ENCODE results near the gene SFMBT2.
A peak's percentile ranks its signal among the peaks of the same experiment; 100 is the strongest.

Gene SFMBT2

GRCh38 chr10:7417807-7418206 lies 7.0 kb upstream of the SFMBT2 start:
- H3K4me1 ChIP-seq (ENCODE audit: insufficient read depth, low read length) = no peaks in the 10 kb centered on the region
- no peaks in the 10 kb centered on the region for H3K36me3 ChIP-seq (ENCODE audit: insufficient read depth, low read length)
- H2AFZ ChIP-seq (ENCODE audit: low read depth, low read length) = no peak overlapping the region
- peaks cover 4% of the 10 kb centered on the region for H3K9me3 ChIP-seq (ENCODE audit: low read length)
- H3K4me3 ChIP-seq (ENCODE audit: low read length) = no peak overlapping the region
- H3K27me3 ChIP-seq (ENCODE audit: insufficient read depth, low read length) = peaks cover 34% of the 10 kb centered on the region

DNA sequence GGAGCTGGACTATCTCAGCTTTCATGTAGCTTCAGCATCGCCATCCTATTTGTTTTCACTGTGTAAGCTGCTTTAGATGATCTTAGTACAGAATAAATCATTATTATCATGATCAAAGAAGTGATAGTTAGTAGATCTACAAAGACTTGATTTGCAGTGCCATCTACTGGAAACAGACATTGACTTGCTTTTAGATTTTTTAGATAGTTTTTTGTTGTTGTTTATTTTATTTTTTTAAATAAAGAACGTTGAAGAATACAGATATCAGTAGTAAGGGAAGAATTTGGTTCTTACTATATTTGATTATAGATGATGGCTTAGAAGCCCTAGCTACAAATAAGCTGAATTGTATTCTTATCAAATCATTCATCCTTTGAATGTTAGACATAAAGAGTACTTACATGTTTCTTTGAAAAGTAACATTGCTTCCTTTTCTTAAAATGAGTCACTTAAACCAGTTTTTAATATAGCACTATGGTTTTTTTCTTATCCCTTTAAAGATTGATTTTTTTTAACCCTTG lies 6.3 kb upstream of the SFMBT2 start:
- H3K4me1 ChIP-seq (ENCODE audit: insufficient read depth, low read length) = no peaks in the 10 kb centered on the region
- peaks cover 40% of the 10 kb centered on the region for H3K27me3 ChIP-seq (ENCODE audit: insufficient read depth, low read length)
- H2AFZ ChIP-seq (ENCODE audit: low read depth, low read length) = no peak overlapping the region
- peaks cover 4% of the 10 kb centered on the region for H3K9me3 ChIP-seq (ENCODE audit: low read length)
- H3K36me3 ChIP-seq (ENCODE audit: insufficient read depth, low read length) = no peaks in the 10 kb centered on the region
- H3K4me3 ChIP-seq (ENCODE audit: low read length) = no peak overlapping the region

GRCh38 chr10:7414766-7415165 lies 3.9 kb upstream of the SFMBT2 start:
- Histone ChIP-seq H3K9me3 (ENCODE audit: low read length) (peaks cover under 1% of the 10 kb centered on the region), H3K27me3 (ENCODE audit: insufficient read depth, low read length) (peaks cover 46% of the 10 kb centered on the region)

GRCh38 chr10:7412928-7413282 lies 2.1 kb upstream of the SFMBT2 start:
- Histone ChIP-seq H3K4me3 (ENCODE audit: low read length) (no peak overlapping the region), H3K36me3 (ENCODE audit: insufficient read depth, low read length) (no peaks in the 10 kb centered on the region), H3K4me1 (ENCODE audit: insufficient read depth, low read length) (peaks cover 13% of the 10 kb centered on the region), H3K27me3 (ENCODE audit: insufficient read depth, low read length) (peaks cover 53% of the 10 kb centered on the region), H2AFZ (ENCODE audit: low read depth, low read length) (no peak overlapping the region), H3K9me3 (ENCODE audit: low read length) (no peaks in the 10 kb centered on the region)

More at GRCh38 chr10:7414766-7415165, 3.9 kb upstream of the SFMBT2 start:
- Histone ChIP-seq H3K4me1 (ENCODE audit: insufficient read depth, low read length) (no peaks in the 10 kb centered on the region), H3K36me3 (ENCODE audit: insufficient read depth, low read length) (no peaks in the 10 kb centered on the region), H3K4me3 (ENCODE audit: low read length) (no peak overlapping the region), H2AFZ (ENCODE audit: low read depth, low read length) (no peak overlapping the region)

DNA sequence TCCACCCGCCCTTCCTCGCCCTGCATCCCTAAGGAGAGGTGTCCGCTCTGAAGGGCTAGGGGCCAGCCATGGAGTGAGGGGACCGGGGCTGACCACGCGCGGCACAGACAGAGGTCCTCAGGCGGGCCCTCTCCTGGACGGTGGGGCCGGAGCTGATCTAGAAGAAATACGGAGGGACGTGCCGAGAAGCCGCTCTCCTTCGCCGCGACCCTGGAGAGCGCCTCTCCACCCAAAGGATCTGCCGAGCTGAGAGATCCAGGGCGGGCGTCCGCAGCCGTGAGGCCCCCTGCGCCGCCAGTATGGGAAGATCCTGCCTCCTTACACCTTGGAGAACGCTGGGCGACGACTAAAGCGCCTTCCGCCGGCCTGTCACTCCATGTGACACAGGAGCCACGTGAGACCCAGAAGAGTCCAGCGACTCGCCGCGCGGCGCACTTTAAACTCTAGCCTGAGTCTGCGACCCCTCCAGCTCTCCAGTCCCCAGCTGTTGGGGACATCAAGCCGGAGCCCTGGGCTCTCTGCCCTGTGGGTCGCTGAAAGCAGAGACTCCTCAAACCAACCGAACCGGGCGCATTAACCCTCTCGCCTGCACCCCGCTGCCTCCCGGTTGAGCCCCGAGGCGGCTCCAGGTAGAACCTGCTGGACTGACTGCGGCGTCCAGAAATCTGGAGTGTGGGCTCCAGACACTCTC lies 1.5 kb upstream of the SFMBT2 start:
- Histone ChIP-seq H3K4me3 (ENCODE audit: low read length) (no peak overlapping the region), H3K9me3 (ENCODE audit: low read length) (peaks cover under 1% of the 10 kb centered on the region), H3K27me3 (ENCODE audit: insufficient read depth, low read length) (peaks cover 57% of the 10 kb centered on the region)

DNA sequence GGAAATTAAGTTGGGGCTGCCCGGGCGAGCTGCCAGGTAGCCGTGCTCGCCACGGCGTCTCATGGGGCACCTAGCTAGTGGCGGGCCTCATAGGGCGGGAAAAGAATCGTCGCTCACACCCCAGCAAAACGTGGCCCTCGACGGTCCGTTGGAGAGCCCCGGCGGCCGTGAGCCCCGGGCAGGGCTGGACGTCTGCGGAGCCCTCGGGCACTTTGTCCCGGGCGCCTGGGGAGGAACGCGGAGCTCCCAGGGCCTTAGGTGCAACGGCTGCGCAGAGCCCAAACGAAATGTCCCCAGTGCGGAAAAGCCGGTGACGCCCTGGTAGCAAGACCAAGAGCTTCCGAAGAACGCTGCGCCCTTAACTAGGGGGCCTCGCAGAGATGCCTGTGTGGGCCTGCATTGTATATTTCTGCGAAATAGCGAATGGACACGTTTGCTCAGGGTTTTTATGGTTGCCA lies 866 bp upstream of the SFMBT2 start:
- Histone ChIP-seq H3K36me3 (ENCODE audit: insufficient read depth, low read length) (no peaks in the 10 kb centered on the region), H3K9me3 (ENCODE audit: low read length) (peaks cover 4% of the 10 kb centered on the region), H2AFZ (ENCODE audit: low read depth, low read length) (no peak overlapping the region), H3K27me3 (ENCODE audit: insufficient read depth, low read length) (peaks cover 61% of the 10 kb centered on the region), H3K4me1 (ENCODE audit: insufficient read depth, low read length) (peaks cover 15% of the 10 kb centered on the region), H3K4me3 (ENCODE audit: low read length) (no peak overlapping the region)

More for the DNA sequence above, 1.5 kb upstream of the SFMBT2 start:
- Histone ChIP-seq H3K4me1 (ENCODE audit: insufficient read depth, low read length) (peaks cover 15% of the 10 kb centered on the region), H3K36me3 (ENCODE audit: insufficient read depth, low read length) (no peaks in the 10 kb centered on the region), H2AFZ (ENCODE audit: low read depth, low read length) (peak overlapping the region; percentile 17)

GRCh38 chr10:7410301-7410861 lies 453 bp downstream of the SFMBT2 start:
- Histone ChIP-seq H3K4me3 (ENCODE audit: low read length) (peak overlapping the region; percentile 89), H2AFZ (ENCODE audit: low read depth, low read length) (peak overlapping the region; percentile 92), H3K4me1 (ENCODE audit: insufficient read depth, low read length) (peaks cover 15% of the 10 kb centered on the region), H3K36me3 (ENCODE audit: insufficient read depth, low read length) (no peaks in the 10 kb centered on the region), H3K27me3 (ENCODE audit: insufficient read depth, low read length) (peaks cover 54% of the 10 kb centered on the region), H3K9me3 (ENCODE audit: low read length) (peaks cover 4% of the 10 kb centered on the region)

- Histone ChIP-seq H3K4me1 (ENCODE audit: insufficient read depth, low read length) (peaks cover 15% of the 10 kb centered on the region), H3K4me3 (ENCODE audit: low read length) (peak overlapping the region; percentile 89), H2AFZ (ENCODE audit: low read depth, low read length) (peak overlapping the region; percentile 92), H3K9me3 (ENCODE audit: low read length) (peaks cover 4% of the 10 kb centered on the region), H3K27me3 (ENCODE audit: insufficient read depth, low read length) (peaks cover 52% of the 10 kb centered on the region), H3K36me3 (ENCODE audit: insufficient read depth, low read length) (no peaks in the 10 kb centered on the region)
Observed at GRCh38 chr10:7409732-7410168, 1.1 kb downstream of the SFMBT2 start.

GRCh38 chr10:7409045-7409731 lies 1.6 kb downstream of the SFMBT2 start:
- H3K27me3 ChIP-seq (ENCODE audit: insufficient read depth, low read length) = peaks cover 47% of the 10 kb centered on the region
- peak overlapping the region; percentile 89 for H3K4me3 ChIP-seq (ENCODE audit: low read length)
- peaks cover 15% of the 10 kb centered on the region for H3K4me1 ChIP-seq (ENCODE audit: insufficient read depth, low read length)
- no peaks in the 10 kb centered on the region for H3K36me3 ChIP-seq (ENCODE audit: insufficient read depth, low read length)
- peak overlapping the region; percentile 92 for H2AFZ ChIP-seq (ENCODE audit: low read depth, low read length)
- peaks cover 4% of the 10 kb centered on the region for H3K9me3 ChIP-seq (ENCODE audit: low read length)

DNA sequence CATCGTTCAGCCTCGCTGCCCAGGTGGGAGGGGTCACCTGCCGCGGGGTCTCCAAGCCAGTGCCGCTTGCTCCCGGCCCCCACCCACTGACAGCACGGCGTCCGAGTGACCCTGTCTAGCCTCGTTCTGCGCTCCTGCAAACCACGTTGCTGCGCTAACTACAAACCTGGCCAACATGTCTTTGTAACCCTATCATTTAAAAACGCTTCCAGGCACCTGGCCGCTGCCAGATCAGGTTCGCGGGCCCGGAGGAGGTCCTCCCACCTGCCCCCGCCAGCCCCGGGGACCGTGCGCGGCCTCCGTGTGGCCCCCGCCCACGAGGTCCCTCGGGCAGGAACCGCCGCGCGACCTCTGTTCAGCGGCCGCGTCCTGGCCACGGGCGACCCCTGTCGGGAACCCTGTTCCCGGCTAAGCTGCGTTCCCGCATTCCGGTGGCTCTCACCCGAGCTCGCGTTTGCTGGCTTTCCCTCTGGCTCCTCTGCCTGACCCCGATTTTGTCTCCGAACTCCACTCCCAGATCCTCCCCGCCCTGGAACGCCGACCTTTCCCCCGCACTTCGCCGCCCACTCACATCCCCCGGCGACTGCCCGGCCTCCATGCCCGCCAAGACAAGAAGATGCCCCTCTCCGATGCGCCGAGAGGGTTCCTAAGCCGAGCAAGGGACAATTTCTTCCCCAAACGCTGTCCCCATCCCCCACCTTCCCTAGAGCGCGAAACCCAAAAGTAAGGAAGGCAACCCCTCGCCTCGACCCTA lies 2.4 kb downstream of the SFMBT2 start:
- H3K9me3 ChIP-seq (ENCODE audit: low read length) = peaks cover 4% of the 10 kb centered on the region
- no peaks in the 10 kb centered on the region for H3K36me3 ChIP-seq (ENCODE audit: insufficient read depth, low read length)
- peak overlapping the region; percentile 74 for H2AFZ ChIP-seq (ENCODE audit: low read depth, low read length)
- H3K4me1 ChIP-seq (ENCODE audit: insufficient read depth, low read length) = peaks cover 15% of the 10 kb centered on the region
- peaks cover 40% of the 10 kb centered on the region for H3K27me3 ChIP-seq (ENCODE audit: insufficient read depth, low read length)
- H3K4me3 ChIP-seq (ENCODE audit: low read length) = peak overlapping the region; percentile 89

DNA sequence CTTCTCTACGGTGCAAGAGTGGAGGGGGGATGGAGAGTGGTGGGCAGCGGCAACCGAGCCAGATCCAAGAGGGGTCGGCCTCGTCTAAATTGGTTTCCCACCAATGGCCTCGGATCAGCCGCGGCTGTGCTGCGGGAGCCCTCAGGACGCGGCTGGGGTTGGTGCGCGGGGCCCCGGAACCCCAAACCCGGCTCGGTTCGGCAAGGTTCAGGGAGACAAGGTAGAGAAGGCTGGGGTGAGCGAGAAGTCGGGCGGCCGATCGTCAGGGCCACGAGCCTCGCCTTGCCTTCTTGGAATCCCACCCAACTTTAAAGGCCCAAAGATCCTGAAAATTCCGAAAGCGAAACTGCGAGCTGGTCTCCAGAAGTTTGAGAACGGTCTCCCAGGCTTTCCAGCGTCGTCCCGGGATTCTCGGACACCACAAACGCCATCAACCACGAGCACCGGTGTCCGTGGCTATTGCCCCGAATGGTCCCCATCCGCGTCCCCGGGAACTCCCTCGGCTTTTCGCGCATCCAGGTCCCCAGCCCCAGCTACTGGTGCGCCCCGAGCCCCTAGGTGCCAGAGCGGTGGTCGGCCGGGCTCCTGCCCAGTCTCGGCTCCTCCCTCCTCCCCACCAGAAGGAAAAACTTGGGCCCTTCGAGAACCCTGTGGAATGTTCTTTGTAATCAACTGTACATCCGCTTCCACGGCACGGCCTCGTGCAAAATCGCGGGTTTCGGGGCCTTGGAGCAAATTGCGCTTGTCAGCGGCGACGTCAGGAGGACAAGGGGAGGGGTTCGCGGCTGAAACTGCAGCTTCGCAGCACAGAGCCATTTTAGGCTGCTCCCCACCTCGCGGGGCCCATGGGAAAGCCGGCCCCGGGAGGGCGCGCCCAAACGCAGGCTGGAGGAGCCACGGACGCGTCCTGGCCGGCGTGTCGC lies 3.2 kb downstream of the SFMBT2 start:
- Histone ChIP-seq H3K9me3 (ENCODE audit: low read length) (peaks cover 4% of the 10 kb centered on the region), H3K27me3 (ENCODE audit: insufficient read depth, low read length) (peaks cover 33% of the 10 kb centered on the region), H3K36me3 (ENCODE audit: insufficient read depth, low read length) (no peaks in the 10 kb centered on the region), H3K4me3 (ENCODE audit: low read length) (peak overlapping the region; percentile 89), H2AFZ (ENCODE audit: low read depth, low read length) (peak overlapping the region; percentile 74), H3K4me1 (ENCODE audit: insufficient read depth, low read length) (peaks cover 15% of the 10 kb centered on the region)
